ENCODE results near the gene SOS2.
"Not testable (repeated sequence)": the region's sequence is repeated elsewhere in the genome, so short reads cannot be mapped to it uniquely, and the experiment has no call there.

SOS2 gene

DNA sequence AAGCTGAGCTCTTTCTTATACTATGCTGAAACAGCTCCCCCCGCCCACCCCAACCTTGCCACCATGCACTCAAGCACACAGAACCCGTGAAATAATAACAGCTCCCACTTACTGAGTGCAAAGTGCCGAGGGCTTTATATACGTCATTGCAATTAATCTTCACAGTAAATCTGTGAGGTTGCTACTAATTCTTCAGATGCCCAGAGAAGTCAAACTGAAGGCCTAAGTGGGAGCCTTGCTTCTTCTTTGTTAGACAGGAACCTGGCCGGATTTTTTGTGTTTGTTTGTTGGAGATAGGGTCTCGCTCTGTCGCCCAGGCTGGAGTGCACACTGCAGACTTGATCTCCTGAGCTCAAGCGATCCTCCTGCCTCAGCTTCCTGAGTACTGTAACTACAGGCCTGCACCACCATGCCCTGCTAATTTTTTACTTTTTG lies 149.1 kb downstream of the SOS2 start:
- TF ChIP-seq, protein P1, sequence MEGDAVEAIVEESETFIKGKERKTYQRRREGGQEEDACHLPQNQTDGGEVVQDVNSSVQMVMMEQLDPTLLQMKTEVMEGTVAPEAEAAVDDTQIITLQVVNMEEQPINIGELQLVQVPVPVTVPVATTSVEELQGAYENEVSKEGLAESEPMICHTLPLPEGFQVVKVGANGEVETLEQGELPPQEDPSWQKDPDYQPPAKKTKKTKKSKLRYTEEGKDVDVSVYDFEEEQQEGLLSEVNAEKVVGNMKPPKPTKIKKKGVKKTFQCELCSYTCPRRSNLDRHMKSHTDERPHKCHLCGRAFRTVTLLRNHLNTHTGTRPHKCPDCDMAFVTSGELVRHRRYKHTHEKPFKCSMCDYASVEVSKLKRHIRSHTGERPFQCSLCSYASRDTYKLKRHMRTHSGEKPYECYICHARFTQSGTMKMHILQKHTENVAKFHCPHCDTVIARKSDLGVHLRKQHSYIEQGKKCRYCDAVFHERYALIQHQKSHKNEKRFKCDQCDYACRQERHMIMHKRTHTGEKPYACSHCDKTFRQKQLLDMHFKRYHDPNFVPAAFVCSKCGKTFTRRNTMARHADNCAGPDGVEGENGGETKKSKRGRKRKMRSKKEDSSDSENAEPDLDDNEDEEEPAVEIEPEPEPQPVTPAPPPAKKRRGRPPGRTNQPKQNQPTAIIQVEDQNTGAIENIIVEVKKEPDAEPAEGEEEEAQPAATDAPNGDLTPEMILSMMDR (IDR thresholded peaks at IDR 0.05), result no peak
- no peak for TF ChIP-seq ZFX (IDR thresholded peaks at IDR 0.05; ENCODE audit: borderline replicate concordance)
- H3K27ac ChIP-seq, result no peak overlapping the region

GRCh38 chr14:50079103-50079502 lies 152.3 kb downstream of the SOS2 start:
- H3K27ac ChIP-seq, result not testable (repeated sequence)

GRCh38 chr14:50073663-50074062 lies 157.7 kb downstream of the SOS2 start:
- not testable (repeated sequence) for H3K27ac ChIP-seq

GRCh38 chr14:50072395-50072794 lies 159.0 kb downstream of the SOS2 start:
- H3K27ac ChIP-seq, result no peak overlapping the region
- TF ChIP-seq, protein P1 (IDR thresholded peaks at IDR 0.05), result no peak
- TF ChIP-seq ZFX (IDR thresholded peaks at IDR 0.05; ENCODE audit: borderline replicate concordance), result no peak

DNA sequence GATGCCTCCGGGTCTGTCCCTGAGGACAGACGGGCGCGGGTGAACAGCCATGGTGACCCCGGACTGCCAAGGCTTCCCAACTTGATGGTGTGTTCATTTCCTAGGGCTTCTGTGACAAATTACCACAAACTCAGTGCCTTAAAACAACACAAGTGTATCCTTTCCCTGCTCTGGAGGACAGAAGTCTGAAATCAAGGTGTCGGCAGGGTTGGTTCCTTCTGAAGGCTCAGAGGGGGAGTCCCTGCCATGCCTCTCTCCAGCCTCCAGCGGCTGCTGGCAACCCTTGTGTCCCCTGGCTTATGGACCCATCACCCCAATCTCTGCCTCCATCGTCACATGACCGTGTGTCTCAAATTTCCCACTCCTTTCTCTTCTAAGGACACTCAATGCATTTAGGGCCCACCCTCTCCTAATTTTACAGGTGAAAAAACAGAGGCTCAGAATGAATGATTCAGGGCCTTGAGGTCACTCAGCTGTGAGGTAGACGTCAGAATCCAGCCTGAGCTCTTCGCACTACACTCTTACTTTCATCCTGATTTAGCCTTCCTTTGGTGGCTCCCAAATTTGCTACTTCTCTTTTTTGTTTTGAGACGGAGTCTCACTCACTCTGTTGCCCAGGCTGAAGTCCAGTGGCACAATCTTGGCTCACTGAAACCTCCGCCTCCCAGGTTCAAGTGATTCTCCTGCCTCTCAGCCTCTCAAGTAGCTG lies 160.4 kb downstream of the SOS2 start:
- H3K27ac ChIP-seq, result no peak overlapping the region
- TF ChIP-seq, protein P1 (IDR thresholded peaks at IDR 0.05), result no peak
- TF ChIP-seq ZFX (IDR thresholded peaks at IDR 0.05; ENCODE audit: borderline replicate concordance), result no peak

- TF ChIP-seq, protein P1 (IDR thresholded peaks at IDR 0.05), result no peak
- TF ChIP-seq ZFX (IDR thresholded peaks at IDR 0.05; ENCODE audit: borderline replicate concordance), result no peak
- H3K27ac ChIP-seq, result no peak overlapping the region
Measured at GRCh38 chr14:50070230-50070629, 161.1 kb downstream of the SOS2 start.

GRCh38 chr14:50069325-50069724 lies 162.1 kb downstream of the SOS2 start:
- no peak overlapping the region for H3K27ac ChIP-seq
- TF ChIP-seq, protein P1 (IDR thresholded peaks at IDR 0.05), result no peak
- no peak for TF ChIP-seq ZFX (IDR thresholded peaks at IDR 0.05; ENCODE audit: borderline replicate concordance)

- TF ChIP-seq, protein P1 (IDR thresholded peaks at IDR 0.05), result no peak
- no peak for TF ChIP-seq ZFX (IDR thresholded peaks at IDR 0.05; ENCODE audit: borderline replicate concordance)
- H3K27ac ChIP-seq, result no peak overlapping the region
Measured at GRCh38 chr14:50068496-50068895, 162.9 kb downstream of the SOS2 start.
